Mucosa of descending colon (tissue), 3 donors: ENCODE measurements around the gene MBD3L5. TPM values are rescaled to one million over a fixed set of nuclear protein-coding genes. Genes with fewer than 3 reads are reported as not detected.

Experiments used
- ATAC-seq: fragments of 200-7000 bp; cut with Tn5 transposase; one replicate; pipeline ENCODE4 v1.9.1; 2020; ENCODE audit warnings: mild to moderate bottlenecking, moderate library complexity
- DNase-seq, 3 donors: peaks; one replicate each; pipeline ENCODE4 v3.0.0-alpha.2; 2020
- H3K36me3 ChIP-seq: fragments of 200-600 bp; one replicate; pipeline ENCODE4 v1.8.0; 2021; ENCODE audit warnings: low read depth, mild to moderate bottlenecking
- H3K4me1 ChIP-seq: fragments of 200-600 bp; one replicate; pipeline ENCODE4 v1.8.0; 2021; ENCODE audit warnings: low read depth, mild to moderate bottlenecking
- H3K4me3 ChIP-seq: fragments of 200-600 bp; one replicate; pipeline ENCODE4 v1.8.0; 2021; ENCODE audit warnings: mild to moderate bottlenecking
- H3K9me3 ChIP-seq: fragments of 200-600 bp; one replicate; pipeline ENCODE4 v1.8.0; 2021; ENCODE audit warnings: mild to moderate bottlenecking
- intact Hi-C, 2 donors: fragments of 100-400 bp; cut with DNase I in 1 of 2; cut with micrococcal nuclease in 1 of 2; formaldehyde crosslinking; loops; one replicate each; pipeline versions ENCODE4 v1.11.0 to v1.11.1; 2022; cut with DNase I, micrococcal nuclease
- total RNA-seq, 3 donors: library from RNA; stranded (reverse); fragmentation: NEBNext Ultra II Directional in 2 of 3; extraction: Animal tissue kit (Norgen Biotek cat#: 25700) in 2 of 3; gene quantifications; one replicate each; pipeline versions ENCODE4 v1.2.1 to v1.2.4, GENCODE V29; 2021 to 2023
- TF ChIP-seq, protein P1 (sequence below): fragments of 200-600 bp; IDR thresholded peaks from one replicate; pipeline ENCODE4 v1.8.0; 2022; ENCODE audit warnings: antibody characterized with exemption, mild to moderate bottlenecking
- donor health status: DM: no; HTN: no; CAD: no; lungs with moderate emphysema.
- donor health status: DM: no; HTN: no; CAD: no.
- donor health status: DM: no; HTN: yes; CAD: no.

The MBD3L5 gene
- total RNA-seq, 3 donors from 2014 or later = not detected

DNA sequence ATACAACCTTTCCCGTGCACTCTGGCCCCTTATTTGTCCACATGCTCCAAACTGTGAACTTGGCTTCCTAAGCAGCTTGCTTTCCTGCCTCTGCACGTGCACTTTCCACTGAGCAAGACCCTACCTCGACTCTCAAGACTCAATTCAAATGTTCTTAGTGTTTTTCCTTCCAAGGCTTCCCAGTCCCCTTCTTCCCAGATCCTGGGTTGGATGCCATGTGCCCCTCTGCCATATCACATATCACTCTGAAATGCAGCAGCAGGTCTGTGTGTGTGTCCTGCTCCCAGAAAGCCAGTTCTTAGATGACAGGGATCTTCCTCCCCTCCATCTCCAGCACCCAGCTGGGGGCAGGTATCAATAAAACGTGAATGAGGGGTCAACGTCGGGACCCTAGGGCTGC lies 42.2 kb downstream of the MBD3L5 start:
- H3K4me3 ChIP-seq = no peak overlapping the region
- peaks cover 23% of the 10 kb centered on the region for H3K36me3 ChIP-seq
- H3K9me3 ChIP-seq = peaks cover 20% of the 10 kb centered on the region
- ATAC-seq (no peak), DNase-seq (no peak)
- TF ChIP-seq, protein P1, sequence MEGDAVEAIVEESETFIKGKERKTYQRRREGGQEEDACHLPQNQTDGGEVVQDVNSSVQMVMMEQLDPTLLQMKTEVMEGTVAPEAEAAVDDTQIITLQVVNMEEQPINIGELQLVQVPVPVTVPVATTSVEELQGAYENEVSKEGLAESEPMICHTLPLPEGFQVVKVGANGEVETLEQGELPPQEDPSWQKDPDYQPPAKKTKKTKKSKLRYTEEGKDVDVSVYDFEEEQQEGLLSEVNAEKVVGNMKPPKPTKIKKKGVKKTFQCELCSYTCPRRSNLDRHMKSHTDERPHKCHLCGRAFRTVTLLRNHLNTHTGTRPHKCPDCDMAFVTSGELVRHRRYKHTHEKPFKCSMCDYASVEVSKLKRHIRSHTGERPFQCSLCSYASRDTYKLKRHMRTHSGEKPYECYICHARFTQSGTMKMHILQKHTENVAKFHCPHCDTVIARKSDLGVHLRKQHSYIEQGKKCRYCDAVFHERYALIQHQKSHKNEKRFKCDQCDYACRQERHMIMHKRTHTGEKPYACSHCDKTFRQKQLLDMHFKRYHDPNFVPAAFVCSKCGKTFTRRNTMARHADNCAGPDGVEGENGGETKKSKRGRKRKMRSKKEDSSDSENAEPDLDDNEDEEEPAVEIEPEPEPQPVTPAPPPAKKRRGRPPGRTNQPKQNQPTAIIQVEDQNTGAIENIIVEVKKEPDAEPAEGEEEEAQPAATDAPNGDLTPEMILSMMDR = no peak
- H3K4me1 ChIP-seq = peaks cover 5% of the 10 kb centered on the region
- intact Hi-C loops = no loop called here

DNA sequence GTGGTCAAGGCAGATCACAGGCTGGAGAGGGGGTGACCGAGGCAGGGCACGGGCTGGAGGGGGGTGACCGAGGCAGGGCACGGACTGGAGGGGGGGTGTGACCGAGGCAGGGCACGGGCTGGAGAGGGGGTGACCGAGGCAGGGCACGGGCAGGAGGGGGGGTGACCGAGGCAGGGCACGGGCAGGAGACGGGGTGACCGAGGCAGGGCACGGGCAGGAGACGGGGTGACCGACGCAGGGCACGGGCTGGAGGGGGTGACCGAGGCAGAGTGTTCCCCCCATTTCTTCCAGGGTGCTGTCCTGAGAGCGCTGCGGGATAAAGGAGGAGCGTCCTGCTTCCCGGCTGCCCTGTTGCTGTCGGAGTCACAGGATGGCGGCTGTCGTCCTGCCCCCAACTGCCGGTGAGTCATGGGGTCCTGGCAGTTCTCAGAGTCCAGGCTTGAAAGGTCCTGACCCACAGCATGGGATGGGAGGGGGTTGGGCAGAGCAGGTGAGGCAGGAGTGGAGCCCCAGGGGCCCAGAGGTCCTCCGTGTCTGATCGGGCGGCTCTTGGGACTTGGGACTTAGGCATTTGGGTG lies 44.4 kb downstream of the MBD3L5 start:
- ATAC-seq = no peak
- peaks cover 5% of the 10 kb centered on the region for H3K4me1 ChIP-seq
- peaks cover 42% of the 10 kb centered on the region for H3K9me3 ChIP-seq
- TF ChIP-seq, protein P1 = no peak
- intact Hi-C loops = no loop called here
- no peak for DNase-seq
- H3K4me3 ChIP-seq = no peak overlapping the region
- peaks cover 45% of the 10 kb centered on the region for H3K36me3 ChIP-seq

DNA sequence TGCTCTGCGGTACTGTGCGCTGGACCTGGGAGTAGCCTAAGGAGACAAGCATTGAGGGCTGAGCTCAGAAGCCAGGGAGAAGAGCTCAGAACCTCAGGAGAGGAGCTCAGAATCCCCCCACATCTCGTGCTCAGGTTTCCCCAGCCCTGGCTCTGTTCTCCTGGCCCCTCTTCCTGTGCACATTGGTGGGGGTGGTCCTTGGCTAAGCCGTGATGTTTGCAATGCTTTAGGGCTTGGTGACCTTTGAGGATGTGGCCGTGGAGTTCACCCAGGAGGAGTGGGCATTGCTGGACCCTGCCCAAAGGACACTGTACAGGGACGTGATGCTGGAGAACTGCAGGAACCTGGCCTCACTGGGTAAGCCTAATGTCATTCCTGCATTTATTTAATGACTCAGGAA lies 45.8 kb downstream of the MBD3L5 start:
- TF ChIP-seq, protein P1 = no peak
- DNase-seq (no peak), ATAC-seq (no peak)
- H3K4me1 ChIP-seq = no peaks in the 10 kb centered on the region
- H3K9me3 ChIP-seq = peaks cover 54% of the 10 kb centered on the region
- H3K4me3 ChIP-seq = no peak overlapping the region
- H3K36me3 ChIP-seq = peaks cover 57% of the 10 kb centered on the region
- intact Hi-C loops = no loop called here

DNA sequence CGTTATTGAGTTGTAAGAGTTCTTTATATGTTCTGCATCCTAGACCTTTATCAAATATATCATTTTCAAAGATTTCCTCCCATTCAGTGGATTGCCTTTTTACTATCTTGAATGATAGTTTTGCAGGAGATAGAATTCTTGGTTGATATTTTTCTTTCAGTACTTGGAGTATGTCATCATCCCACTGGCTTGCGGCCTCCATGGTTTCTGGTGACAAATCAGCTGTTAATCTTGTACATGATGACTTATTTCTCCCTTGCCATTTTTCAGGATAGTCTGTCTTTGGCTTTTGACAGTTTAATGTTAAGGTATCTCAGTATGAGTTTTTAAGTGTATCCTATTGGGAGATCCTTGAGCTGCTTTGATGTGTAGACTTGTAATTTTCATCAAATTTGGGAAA lies 47.6 kb downstream of the MBD3L5 start:
- Histone ChIP-seq H3K4me3 (no peak overlapping the region), H3K36me3 (peaks cover 71% of the 10 kb centered on the region), H3K9me3 (peaks cover 73% of the 10 kb centered on the region), H3K4me1 (no peaks in the 10 kb centered on the region)
- ATAC-seq (no peak), DNase-seq (no peak)
- TF ChIP-seq, protein P1 = no peak
- intact Hi-C loops = no loop called here

Other genes starting within 250 kb of the MBD3L5 start
- under 1 TPM; 0.16 to 0.87 (median 0.29) TPM for gene ADGRE1, start 143.0 kb upstream of the MBD3L5 start, total RNA-seq
- not detected for gene MBD3L2B, start 9.1 kb upstream of the MBD3L5 start, total RNA-seq
- gene MBD3L4, start 9.6 kb downstream of the MBD3L5 start, total RNA-seq = not detected
- not detected for gene MBD3L2, start 18.7 kb downstream of the MBD3L5 start, total RNA-seq
- gene MBD3L3, start 28.1 kb downstream of the MBD3L5 start, total RNA-seq = not detected
- 10 to 100 TPM in 1 of 3 donors, 1 to 10 TPM in 2; 8.5 to 10.3 (median 9.8) TPM for gene ZNF557, start 39.1 kb downstream of the MBD3L5 start, total RNA-seq